HG03520 (cell line): Measurements from ENCODE around the gene FAM170B.

Source experiments
- ATAC-seq: cut with Tn5 transposase; IDR thresholded peaks from one replicate; pipeline ENCODE4 v1.9.1; 2021; ENCODE audit warnings: mild to moderate bottlenecking, moderate library complexity; ENCODE audit not compliant: unreplicated experiment

The FAM170B gene

DNA sequence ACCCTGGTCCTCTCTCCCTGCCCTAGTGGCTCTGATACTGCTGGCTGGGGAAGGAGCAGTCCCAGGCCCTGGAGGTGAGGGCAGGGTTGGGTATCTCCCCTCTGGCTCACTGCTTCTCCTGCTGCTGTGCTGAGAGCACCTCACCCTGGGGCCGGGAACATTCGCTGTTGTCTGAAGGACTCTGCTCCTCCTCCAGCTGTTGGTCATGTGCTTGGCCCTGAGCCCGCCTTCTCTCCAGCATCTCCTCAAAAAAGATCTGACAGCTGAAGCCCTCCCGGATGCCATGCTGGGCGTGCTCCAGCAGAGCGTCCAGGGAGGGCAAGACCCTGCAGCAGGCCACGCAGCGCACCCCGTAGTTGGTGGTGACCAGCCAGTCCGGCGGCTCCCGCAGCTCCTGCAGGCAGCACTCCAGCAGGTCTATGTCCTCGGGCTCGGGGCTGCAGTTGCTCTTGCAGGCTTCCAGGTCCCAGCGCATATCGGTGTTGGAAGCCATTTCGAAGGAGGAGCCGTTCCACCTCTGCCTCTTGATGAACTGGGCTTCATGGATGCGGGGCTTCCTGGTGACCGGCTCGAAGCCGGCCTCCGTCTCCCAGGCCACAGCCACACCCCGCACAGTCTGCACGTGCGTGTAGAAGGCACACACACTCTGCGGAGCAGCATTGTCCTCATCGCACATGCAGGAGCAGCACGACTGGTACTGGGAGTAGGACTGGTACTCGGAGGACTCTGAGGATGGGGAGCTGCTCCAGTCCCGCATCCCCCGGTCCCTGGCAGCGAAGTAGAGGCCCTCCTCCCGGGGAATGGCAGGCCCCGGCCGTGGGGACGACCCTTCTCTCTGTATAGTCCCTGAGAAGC lies 2.1 kb downstream of the FAM170B start:
- ATAC-seq = no peak

- no peak for ATAC-seq
These were observed 4.4 kb downstream of the FAM170B start for GRCh38 chr10:49129376-49129775.

GRCh38 chr10:49128854-49129253 lies 5.0 kb downstream of the FAM170B start:
- ATAC-seq = no peak

- ATAC-seq = no peak
These were observed 9.6 kb downstream of the FAM170B start for GRCh38 chr10:49123981-49124950.

GRCh38 chr10:49120911-49121310 lies 12.9 kb downstream of the FAM170B start:
- ATAC-seq = no peak

DNA sequence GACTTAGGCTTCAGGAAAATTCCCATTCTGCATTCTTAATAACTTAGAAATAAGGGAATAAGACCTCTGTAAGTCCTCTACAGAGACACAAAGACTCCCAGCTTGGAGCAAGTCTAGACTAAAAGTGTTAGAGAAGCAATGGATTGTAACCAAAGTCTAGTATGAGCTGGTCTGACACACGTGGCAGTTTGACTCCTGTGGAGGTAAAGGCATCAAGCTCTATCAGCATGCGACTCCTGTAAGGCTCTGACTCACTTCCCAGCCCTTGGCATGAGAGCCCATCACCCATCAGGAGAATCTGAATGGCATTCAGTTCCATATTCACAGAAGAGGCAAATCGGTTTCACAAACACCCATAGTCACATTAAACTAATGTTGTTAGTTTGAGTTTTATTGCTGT lies 14.1 kb downstream of the FAM170B start:
- no peak for ATAC-seq

- ATAC-seq = no peak
These were observed 15.3 kb downstream of the FAM170B start for GRCh38 chr10:49118430-49119074.

GRCh38 chr10:49117376-49118070 lies 16.3 kb downstream of the FAM170B start:
- ATAC-seq = no peak

GRCh38 chr10:49116509-49117375 lies 17.1 kb downstream of the FAM170B start:
- ATAC-seq = no peak

- ATAC-seq = no peak
These were observed 17.9 kb downstream of the FAM170B start for GRCh38 chr10:49115796-49116508.

- ATAC-seq = no peak
These were observed 18.6 kb downstream of the FAM170B start, which contains the start of gene VSTM4 for GRCh38 chr10:49115015-49115795. VSTM4 (minus strand) TSS chr10:49115522; CDS start chr10:49115485, 37 bp downstream.

DNA sequence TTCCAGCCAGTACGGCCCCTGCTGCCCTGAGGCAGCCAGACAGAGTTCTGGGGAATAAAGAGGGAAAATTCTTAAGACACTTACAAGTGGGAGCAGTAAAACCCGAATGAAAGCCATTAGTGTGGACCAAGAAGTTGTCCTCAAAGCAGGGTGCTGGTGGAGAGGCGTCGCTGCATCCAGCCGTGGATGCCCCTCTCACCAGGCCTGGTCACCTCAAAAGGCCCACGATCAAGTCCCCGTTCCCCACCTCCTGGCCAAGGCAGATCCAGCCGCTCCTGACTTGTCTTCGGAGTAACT lies 19.2 kb downstream of the FAM170B start:
- ATAC-seq = no peak

- ATAC-seq = no peak
These were observed 20.1 kb downstream of the FAM170B start for GRCh38 chr10:49113741-49114141.

- ATAC-seq = no peak
These were observed 21.0 kb downstream of the FAM170B start for GRCh38 chr10:49112851-49113250.

DNA sequence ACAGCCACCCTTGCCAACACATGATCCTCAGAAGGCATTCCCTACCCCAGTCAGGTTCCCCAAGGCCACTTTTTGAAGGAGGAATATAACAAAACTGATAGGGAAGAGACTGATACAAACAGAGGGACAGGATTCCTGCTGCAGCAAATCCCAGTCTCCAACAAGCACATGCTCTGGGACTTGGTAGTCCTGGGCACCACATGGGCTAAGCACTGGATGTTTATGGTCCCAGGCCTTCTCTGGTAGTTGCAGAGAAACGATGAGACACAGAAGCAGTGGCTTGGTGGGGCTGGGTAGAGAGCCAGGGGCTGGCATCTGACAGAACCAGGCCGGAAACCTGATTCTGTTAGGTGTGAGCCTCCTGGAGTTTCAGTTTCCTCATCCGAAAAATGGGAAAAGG lies 21.7 kb downstream of the FAM170B start:
- no peak for ATAC-seq

- no peak for ATAC-seq
These were observed 22.5 kb downstream of the FAM170B start for GRCh38 chr10:49111320-49111698.

GRCh38 chr10:49110684-49111319 lies 23.0 kb downstream of the FAM170B start:
- ATAC-seq = no peak
